ENCODE measurements around the gene ALK.

DNA sequence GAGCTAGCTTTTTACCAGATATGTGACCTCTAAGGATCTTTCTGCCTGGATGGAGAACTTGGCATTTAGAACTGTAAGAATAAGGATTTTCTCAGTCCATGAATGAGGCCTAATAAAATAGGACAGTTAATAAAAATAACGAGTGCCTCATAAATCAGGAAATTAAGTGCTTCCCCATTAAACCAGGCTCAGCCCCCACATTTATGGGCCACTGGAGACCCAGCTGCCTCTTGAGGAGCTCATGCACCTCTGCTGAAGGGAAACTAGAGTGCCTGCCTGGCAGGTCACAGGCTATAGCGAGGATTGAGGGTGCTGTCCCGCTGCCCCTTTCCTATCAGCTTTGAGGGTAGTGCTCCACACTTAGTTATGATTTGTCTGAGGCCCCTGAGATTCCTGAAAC lies 158.0 kb downstream of the ALK start:
- TF ChIP-seq POLR2AphosphoS5 (IDR thresholded peaks at IDR 0.05; ENCODE audit: low read length) (no peak), CTCF (IDR thresholded peaks at IDR 0.05 in 2 of 3, conservative IDR thresholded peaks at IDR 0.05 in 1 of 3; ENCODE audit: control insufficient read depth in 2 of 3, extremely low read depth in 1 of 3, insufficient read depth in 1 of 3, low read depth in 3 of 3, low read length in 3 of 3) (no peak), EGR1 (IDR thresholded peaks at IDR 0.05; ENCODE audit: borderline replicate concordance in 1 of 2, low read depth in 2 of 2, low read length in 2 of 2) (no peak), SPI1 (IDR thresholded peaks at IDR 0.05; ENCODE audit: borderline replicate concordance, insufficient read depth, low read depth, low read length) (no peak)
- TF ChIP-seq, protein P1, sequence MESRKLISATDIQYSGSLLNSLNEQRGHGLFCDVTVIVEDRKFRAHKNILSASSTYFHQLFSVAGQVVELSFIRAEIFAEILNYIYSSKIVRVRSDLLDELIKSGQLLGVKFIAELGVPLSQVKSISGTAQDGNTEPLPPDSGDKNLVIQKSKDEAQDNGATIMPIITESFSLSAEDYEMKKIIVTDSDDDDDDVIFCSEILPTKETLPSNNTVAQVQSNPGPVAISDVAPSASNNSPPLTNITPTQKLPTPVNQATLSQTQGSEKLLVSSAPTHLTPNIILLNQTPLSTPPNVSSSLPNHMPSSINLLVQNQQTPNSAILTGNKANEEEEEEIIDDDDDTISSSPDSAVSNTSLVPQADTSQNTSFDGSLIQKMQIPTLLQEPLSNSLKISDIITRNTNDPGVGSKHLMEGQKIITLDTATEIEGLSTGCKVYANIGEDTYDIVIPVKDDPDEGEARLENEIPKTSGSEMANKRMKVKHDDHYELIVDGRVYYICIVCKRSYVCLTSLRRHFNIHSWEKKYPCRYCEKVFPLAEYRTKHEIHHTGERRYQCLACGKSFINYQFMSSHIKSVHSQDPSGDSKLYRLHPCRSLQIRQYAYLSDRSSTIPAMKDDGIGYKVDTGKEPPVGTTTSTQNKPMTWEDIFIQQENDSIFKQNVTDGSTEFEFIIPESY (IDR thresholded peaks at IDR 0.05) = no peak

Measured in GM12878 (cell line).